K562 (cell line): ENCODE data around the gene IL17D. TPM values are rescaled to one million over a fixed set of nuclear protein-coding genes. Genes with fewer than 3 reads are reported as not detected.

Experiments
- ATAC-seq: fragments of 200-7000 bp; cut with Tn5 transposase; 3 replicates; pipeline ENCODE4 v1.9.1; 2020; ENCODE audit warnings: moderate library complexity
- BruUV-seq: library from RNA; stranded (reverse); fragments of 400-500 nt; replicated peaks from 2 replicates; lab custom pipeline; 2021; lab: Mats Ljungman, UMichigan
- CTCF ChIA-PET: fragments of 300-600 bp; formaldehyde crosslinking; extraction: SDS; loops from one replicate; lab custom pipeline; 2021; ENCODE audit warnings: low intra/inter-chr PET ratio; lab: Yijun Ruan, JAX
- POLR2A ChIA-PET: fragments of 300-600, 350-650 bp; sonication (Branson Sonifier 250); formaldehyde crosslinking; extraction: SDS; loops from one replicate; lab custom pipeline; 2021; ENCODE audit warnings: antibody characterized with exemption, inconsistent platforms; lab: Yijun Ruan, JAX
- DNase-seq, 4 experiments: peaks; one replicate each; pipeline versions ENCODE4 v3.0.0 to v3.0.0-alpha.2; 2011 to 2018; ENCODE audit warnings: low spot score in 3 of 4, mixed read lengths in 3 of 4; ENCODE audit errors: extremely low read depth in 1 of 4
- FAIRE-seq: peaks from 2 replicates; lab custom pipeline; 2011; peaks lifted over from hg19 to GRCh38; lab: Jason Lieb, UNC
- H2AFZ ChIP-seq: 2 replicates; pipeline ENCODE4 v1.6.0; 2011; ENCODE audit warnings: low read depth, low read length, control low read depth, inconsistent platforms
- H3K27ac ChIP-seq: fragments of 200-600 bp; 3 replicates; pipeline ENCODE4 v1.8.0; 2011; ENCODE audit warnings: low read depth, mild to moderate bottlenecking, control low read depth, inconsistent platforms, low read length, moderate library complexity, mixed read lengths; ENCODE audit errors: extremely low read depth
- H3K27me3 ChIP-seq, 2 experiments: fragments of 300-600 bp in 1 of 2; 2 replicates in 1 of 2; 3 replicates in 1 of 2; pipeline versions ENCODE4 v1.6.0 to v1.8.0; 2011; ENCODE audit warnings: inconsistent platforms in 2 of 2, low read length in 2 of 2, mild to moderate bottlenecking in 1 of 2, mixed read lengths in 1 of 2, moderate library complexity in 1 of 2; ENCODE audit not compliant: control insufficient read depth in 2 of 2, insufficient read depth in 2 of 2
- H3K36me3 ChIP-seq: fragments of 300-600 bp; 3 replicates; pipeline ENCODE4 v1.8.0; 2011; ENCODE audit warnings: mild to moderate bottlenecking, low read length, inconsistent platforms; ENCODE audit not compliant: control insufficient read depth, insufficient read depth
- H3K4me1 ChIP-seq, 2 experiments: fragments of 200-600 bp in 1 of 2; replicated peaks in 1 of 2; 2 replicates in 1 of 2; 3 replicates in 1 of 2; pipeline versions ENCODE4 v1.5.1 to v1.8.0; 2011; ENCODE audit warnings: inconsistent platforms in 2 of 2, low read length in 2 of 2, mild to moderate bottlenecking in 1 of 2, mixed read lengths in 1 of 2, moderate library complexity in 1 of 2; ENCODE audit not compliant: control insufficient read depth in 2 of 2, insufficient read depth in 2 of 2
- H3K4me2 ChIP-seq: 2 replicates; pipeline ENCODE4 v1.6.1; 2011; ENCODE audit warnings: low read length, control low read depth, inconsistent platforms, mixed read lengths; ENCODE audit not compliant: insufficient read depth
- H3K4me3 ChIP-seq: fragments of 200-600 bp; sonication (generic), shearing (Covaris generic); 2 replicates; pipeline ENCODE4 v1.5.1; 2016; ENCODE audit warnings: control low read depth, inconsistent platforms
- H3K79me2 ChIP-seq: fragments of 200-600 bp; 3 replicates; pipeline ENCODE4 v1.8.0; 2011; ENCODE audit warnings: low read length, inconsistent platforms; ENCODE audit not compliant: control insufficient read depth, insufficient read depth
- H3K9ac ChIP-seq, 2 experiments: 2 replicates each; pipeline versions ENCODE4 v1.6.0 to v1.6.1; 2011; ENCODE audit warnings: low read depth in 2 of 2, low read length in 2 of 2, control low read depth in 1 of 2, inconsistent platforms in 1 of 2, mild to moderate bottlenecking in 1 of 2, mixed read lengths in 1 of 2; ENCODE audit not compliant: insufficient read depth in 1 of 2
- H3K9me1 ChIP-seq: one replicate; pipeline ENCODE4 v1.6.0; 2011; ENCODE audit warnings: inconsistent platforms, mild to moderate bottlenecking, low read length, moderate library complexity; ENCODE audit not compliant: control insufficient read depth, insufficient read depth
- H3K9me3 ChIP-seq: replicated peaks from 2 replicates; pipeline ENCODE4 v1.5.1; 2011; ENCODE audit warnings: low read depth, low read length, inconsistent platforms; ENCODE audit not compliant: control insufficient read depth, insufficient read depth
- H4K20me1 ChIP-seq: replicated peaks from 2 replicates; pipeline ENCODE4 v1.6.1; 2011; ENCODE audit warnings: low read length, inconsistent platforms, mixed read lengths; ENCODE audit not compliant: control insufficient read depth, insufficient read depth
- HDAC8 ChIP-seq: fragments of 450-650 bp; IDR thresholded peaks from 2 replicates; pipeline ENCODE4 v1.6.1; 2016; ENCODE audit warnings: mild to moderate bottlenecking, missing genetic modification characterization, moderate library complexity, missing compliant biosample characterization
- KLF6 ChIP-seq: fragments of 250-450 bp; sonication (Bioruptor Pico); IDR thresholded peaks from 2 replicates; pipeline ENCODE4 v1.4.0; 2020; ENCODE audit warnings: mild to moderate bottlenecking, moderate library complexity, borderline replicate concordance
- MIER1 ChIP-seq: fragments of 450-650 bp; IDR thresholded peaks from 2 replicates; pipeline ENCODE4 v1.6.1; 2016; ENCODE audit warnings: antibody characterized with exemption, mild to moderate bottlenecking, low read depth
- XRCC5 ChIP-seq: fragments of 200-400 bp; formaldehyde crosslinking; IDR thresholded peaks from 2 replicates; pipeline ENCODE4 v1.6.1; 2017; ENCODE audit warnings: low read depth, mild to moderate bottlenecking, low read length
- ZEB2 ChIP-seq: fragments of 450-650 bp; IDR thresholded peaks from 2 replicates; pipeline ENCODE4 v1.6.1; 2016
- WGBS: fragments of 100-300 bp; shearing (Covaris generic); methylation state at CpG from one replicate; pipeline ENCODE4 v1.1.6; 2016; ENCODE audit warnings: low coverage, mixed read lengths; ENCODE audit not compliant: insufficient coverage; ENCODE audit errors: missing lambda C conversion rate; 5-methylcytosine and 5-hydroxymethylcytosine counted together
- in situ Hi-C: fragments of 300-500 bp; cut with MboI; formaldehyde crosslinking; loops from 4 replicates; pipeline ENCODE4 v1.15.0; 2018; ENCODE audit warnings: inconsistent platforms, mixed read lengths
- intact Hi-C: fragments of 100-400 bp; cut with micrococcal nuclease; formaldehyde crosslinking; loops from 2 replicates; pipeline ENCODE4 v1.14.2; 2022
- polyA plus RNA-seq, 8 experiments: library from polyadenylated mRNA; depleted of rRNA in 4 of 8; stranded (reverse) in 5 of 8; unstranded in 3 of 8; fragments of >200 nt; fragmentation: Nextera tagmentation in 2 of 8; fragmentation: Illumina TruSeq in 1 of 8; extraction: Ambion mirVana in 2 of 8; extraction: Trizol in 1 of 8; gene quantifications; 2 replicates each; pipeline versions ENCODE4 v1.2.1 to v1.2.3, GENCODE V29; 2011 to 2014; ENCODE audit warnings: inconsistent platforms in 1 of 8, missing spikeins in 1 of 8
- total RNA-seq, 7 experiments: library from RNA; depleted of rRNA in 6 of 7; stranded (reverse); fragments of >200 nt in 6 of 7; fragmentation: Illumina TruSeq in 2 of 7; extraction: Trizol in 2 of 7; gene quantifications; 2 replicates each; pipeline versions ENCODE4 v1.2.1 to v1.2.3, GENCODE V29; 2011 to 2021; ENCODE audit warnings: low replicate concordance in 1 of 7

The IL17D gene
- total and polyA plus RNA-seq, 9 of the 15 experiments (the other 6 are each of a cell fraction or from before 2014, with no cell fraction given): 0.04 to 0.55 (median 0.13) TPM; not detected in 4

- intact Hi-C loops: no loop called here
- Histone ChIP-seq H3K9me1 (no peaks in the 10 kb centered on the region), H3K36me3 (no peaks in the 10 kb centered on the region), H3K9me3 (no peaks in the 10 kb centered on the region), H3K9ac (no peak overlapping the region), H3K4me2 (no peak overlapping the region), H3K4me3 (no peak overlapping the region), H3K79me2 (no peaks in the 10 kb centered on the region), H3K4me1 (peaks cover 0 to 22% of the 10 kb centered on the region in 2 experiments; a peak in 2 of 5 replicates), H2AFZ (no peak overlapping the region), H3K27ac (no peak overlapping the region), H4K20me1 (no peaks in the 10 kb centered on the region), H3K27me3 (peaks cover 0 to 16% of the 10 kb centered on the region in 2 experiments; a peak in 2 of 5 replicates)
- TF ChIP-seq ZEB2 (no peak), KLF6 (CRISPR knock-in tag) (no peak), MIER1 (no peak), HDAC8 (tag) (no peak), XRCC5 (no peak)
- BruUV-seq: no TSS peak
- DNase-seq: no peak
- ChIA-PET POLR2A (no interaction called here), CTCF (no interaction called here)
- FAIRE-seq: no peak
- 36% methylated on average over 6 of the region's 16 CpGs for WGBS
- no peak for ATAC-seq
- in situ Hi-C loops: no loop called here
These were observed 17.6 kb downstream of the IL17D start for GRCh38 chr13:20721058-20721453.
